ENCODE data around the gene HRH3.

Gene HRH3

DNA sequence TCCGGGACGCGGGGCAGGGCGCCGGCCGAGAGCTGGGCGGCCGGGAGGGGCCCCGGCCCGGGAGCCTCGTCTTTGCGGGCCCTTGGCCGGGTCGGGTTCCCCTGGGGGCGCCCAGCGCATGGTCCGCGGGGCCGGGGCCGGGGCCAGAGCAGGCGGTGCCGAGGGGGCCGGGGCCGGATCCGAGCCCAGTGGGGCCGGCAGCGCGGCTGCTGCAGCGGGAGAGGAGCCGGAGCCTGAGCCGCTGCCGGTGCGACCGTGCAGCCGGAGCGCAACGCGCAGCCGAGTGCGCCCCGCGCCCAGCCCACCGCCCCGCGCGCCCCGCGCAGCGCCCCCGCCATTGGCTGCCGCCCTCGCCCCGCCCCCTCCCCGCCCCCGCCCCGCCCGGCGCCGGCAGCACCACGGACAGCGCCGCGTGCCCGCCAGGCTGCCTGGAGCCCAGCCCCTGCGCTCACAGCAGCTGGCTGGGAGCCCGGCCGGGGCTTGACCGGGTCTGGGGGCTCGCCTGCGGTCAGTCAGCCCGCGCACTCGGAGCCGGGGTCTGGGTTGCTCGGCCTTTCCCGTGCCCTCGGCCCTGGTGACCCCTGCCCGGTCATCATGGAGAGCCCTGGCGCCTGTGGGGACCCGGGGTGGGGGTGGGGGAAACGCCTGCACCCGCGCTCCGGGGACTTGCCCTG is at the start of gene HRH3:
Gene HRH3, minus strand, starts transcription at position 287 of the 674 bp plus-strand sequence. CDS start 308 bp downstream, outside the sequence.
- peak; percentile 79 for DNase-seq

DNA sequence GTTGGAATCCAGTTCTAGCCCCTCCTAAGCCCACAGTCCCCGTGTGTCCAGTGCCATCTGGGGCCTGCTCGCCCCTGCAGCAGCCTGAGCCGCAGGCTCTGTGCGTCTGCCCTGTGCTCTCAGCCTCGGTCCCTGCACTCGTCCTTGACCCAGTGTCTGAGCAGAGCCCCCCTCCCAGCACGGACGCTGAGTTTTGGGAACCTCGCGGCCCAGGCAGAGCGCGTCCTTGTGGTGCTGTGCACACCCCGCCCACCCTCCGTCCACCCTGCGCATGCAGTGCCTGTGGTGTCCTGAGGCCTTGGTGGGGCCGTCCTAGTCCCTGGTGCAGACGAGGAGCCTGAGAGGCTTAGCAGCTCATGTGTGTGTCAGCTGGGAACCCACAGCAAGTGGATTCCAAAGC is 49.8 kb upstream of the HRH3 start:
- no peak for DNase-seq

DNA sequence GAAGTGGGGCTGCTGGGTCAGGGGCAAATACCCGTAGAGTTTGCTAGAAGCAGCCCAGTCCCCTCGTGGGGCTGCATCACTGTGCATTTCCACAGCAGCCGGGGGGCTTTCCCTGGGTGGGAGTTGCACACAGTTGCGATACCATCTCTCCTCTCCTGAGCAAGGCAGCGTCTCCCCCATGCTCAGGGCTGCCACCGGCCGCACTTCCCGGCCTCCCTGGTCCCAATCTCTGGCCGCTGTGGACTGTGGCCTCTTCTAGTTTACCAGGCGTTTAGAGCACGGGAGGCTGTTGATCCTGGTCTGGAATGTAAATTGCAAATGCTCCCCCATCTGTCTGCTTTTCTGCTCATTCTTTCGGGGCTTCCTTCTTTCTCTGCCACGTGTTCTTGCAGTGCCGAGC is 49.3 kb upstream of the HRH3 start:
- DNase-seq = no peak

DNA sequence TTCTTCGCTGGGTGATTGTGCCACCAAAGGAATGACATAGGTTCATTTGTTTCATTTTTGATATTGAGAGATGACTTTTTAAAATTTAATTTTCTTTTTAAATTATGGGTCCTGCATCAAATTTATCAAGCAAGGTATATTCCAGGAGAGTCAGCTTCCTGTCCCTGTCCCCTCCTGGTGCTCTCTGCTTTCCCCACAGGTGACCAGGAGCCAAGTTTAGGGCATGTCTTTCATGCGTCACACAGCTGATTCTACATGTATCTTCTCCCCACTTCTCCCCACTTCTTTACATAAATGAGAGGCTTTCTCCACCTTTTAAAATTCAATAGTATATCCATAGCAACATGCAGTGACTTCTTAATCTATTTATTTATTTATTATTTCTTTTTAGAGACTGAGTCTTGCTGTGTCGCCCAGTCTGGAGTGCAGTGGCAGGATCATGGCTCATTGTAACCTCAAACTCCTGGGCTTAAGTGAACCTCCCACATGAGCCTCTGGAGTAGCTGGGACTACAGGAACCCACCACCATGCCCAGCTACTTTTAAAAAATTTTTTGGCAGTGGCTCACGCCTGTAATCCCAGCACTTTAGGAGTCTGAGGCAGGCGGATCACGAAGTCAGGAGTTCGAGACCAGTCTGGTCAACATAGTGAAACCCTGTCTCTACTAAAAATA is 48.3 kb upstream of the HRH3 start:
- DNase-seq = no peak

GRCh38 chr20:62267543-62267942 is 47.5 kb upstream of the HRH3 start:
- DNase-seq = no peak

- no peak for DNase-seq
These were observed 46.8 kb upstream of the HRH3 start for GRCh38 chr20:62266851-62267250.

- DNase-seq = no peak
These were observed 46.3 kb upstream of the HRH3 start for GRCh38 chr20:62266340-62266739.

DNA sequence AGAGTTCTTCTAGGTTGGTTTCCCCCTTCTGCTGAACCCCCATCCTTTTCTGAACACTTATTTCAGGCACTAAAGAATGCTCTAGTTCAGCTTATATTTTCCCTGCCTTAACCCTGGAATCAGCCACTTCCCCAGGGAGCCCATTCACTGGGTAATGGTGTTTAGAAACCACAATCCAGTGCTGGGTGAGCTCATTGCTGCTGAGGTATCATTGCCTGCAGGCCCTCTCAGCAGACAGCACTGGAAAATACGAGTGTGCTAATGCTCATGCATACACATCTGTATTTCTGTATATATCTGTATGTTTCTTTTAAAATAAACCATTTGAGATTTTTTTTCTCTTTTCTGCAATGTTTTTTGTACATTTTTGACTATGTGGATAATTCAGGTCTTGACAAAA is 45.3 kb upstream of the HRH3 start:
- DNase-seq = no peak

- DNase-seq = no peak
These were observed 43.3 kb upstream of the HRH3 start for GRCh38 chr20:62263396-62263795.

GRCh38 chr20:62262064-62262463 is 42.0 kb upstream of the HRH3 start:
- no peak for DNase-seq

GRCh38 chr20:62259294-62259565 is 39.2 kb upstream of the HRH3 start:
- no peak for DNase-seq

GRCh38 chr20:62258499-62259293 is 38.6 kb upstream of the HRH3 start:
- DNase-seq = no peak

GRCh38 chr20:62255976-62256375 is 35.9 kb upstream of the HRH3 start:
- DNase-seq = no peak

DNA sequence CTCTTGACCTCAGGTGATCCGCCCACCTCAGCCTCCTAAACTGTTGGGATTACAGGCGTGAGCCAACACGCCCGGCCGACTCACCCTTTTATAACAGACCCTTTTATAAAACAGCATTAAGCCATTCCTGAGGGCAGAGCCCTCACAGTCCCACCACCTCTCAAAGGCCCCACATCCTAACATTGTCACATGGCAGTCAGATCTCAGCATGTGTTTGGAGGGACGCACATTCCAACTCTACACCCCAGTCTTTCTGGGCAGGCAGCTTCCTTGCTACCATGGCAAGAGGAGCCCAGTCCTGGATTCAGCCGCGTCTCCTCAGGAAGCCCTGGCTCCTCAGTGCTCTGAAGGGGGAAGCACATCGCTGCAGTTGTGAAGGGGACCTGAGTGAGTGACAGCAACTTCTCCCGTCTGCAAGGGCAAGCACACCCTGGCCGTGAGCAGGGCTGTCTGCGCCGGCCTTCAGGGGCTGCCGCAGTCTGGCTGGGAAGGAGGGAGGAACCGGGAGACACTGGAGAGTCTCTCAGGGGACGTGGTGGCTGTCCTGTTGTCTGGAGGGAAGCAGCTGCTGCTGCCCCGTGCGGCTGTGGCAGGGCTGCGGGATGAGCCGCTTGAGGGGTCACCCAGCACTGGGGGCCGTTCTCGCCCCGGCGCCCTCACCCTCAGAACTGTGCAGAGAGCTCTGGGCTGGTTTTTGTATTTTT is 34.1 kb upstream of the HRH3 start:
- no peak for DNase-seq

GRCh38 chr20:62253398-62253797 is 33.3 kb upstream of the HRH3 start:
- DNase-seq = no peak

- no peak for DNase-seq
These were observed 32.4 kb upstream of the HRH3 start for GRCh38 chr20:62252342-62252966.

DNA sequence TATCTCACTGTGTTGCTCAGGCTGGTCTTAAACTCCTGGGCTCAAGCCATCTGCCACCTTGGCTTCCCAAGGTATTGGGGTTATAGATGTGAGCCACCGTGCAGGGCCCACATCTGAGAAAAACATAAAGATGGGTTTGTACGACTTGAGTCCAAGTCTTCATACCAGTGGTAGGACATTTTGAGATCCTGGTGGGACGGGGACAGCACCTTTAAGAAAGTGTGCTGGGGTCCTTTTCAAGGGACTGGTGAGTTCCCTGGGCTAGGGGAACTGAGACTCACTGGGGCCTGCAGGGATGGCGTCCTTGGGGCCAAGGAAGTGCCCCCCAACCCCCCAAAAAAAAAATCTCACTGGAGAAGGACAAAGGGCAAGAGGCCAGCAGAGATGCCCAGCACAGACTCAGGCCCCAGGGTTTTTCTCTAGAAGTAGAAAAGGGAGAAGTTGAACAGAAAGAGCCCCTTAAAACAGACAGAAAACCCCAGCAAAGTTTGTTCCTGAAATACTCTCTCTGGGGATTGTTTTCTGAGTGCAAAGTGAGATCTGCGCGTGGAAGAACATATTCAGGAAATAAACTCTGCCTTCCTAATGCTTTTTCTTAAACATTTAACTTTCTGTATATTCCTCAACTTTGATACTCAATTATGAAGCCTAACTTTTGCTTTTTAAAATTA is 28.9 kb upstream of the HRH3 start:
- no peak for DNase-seq

DNA sequence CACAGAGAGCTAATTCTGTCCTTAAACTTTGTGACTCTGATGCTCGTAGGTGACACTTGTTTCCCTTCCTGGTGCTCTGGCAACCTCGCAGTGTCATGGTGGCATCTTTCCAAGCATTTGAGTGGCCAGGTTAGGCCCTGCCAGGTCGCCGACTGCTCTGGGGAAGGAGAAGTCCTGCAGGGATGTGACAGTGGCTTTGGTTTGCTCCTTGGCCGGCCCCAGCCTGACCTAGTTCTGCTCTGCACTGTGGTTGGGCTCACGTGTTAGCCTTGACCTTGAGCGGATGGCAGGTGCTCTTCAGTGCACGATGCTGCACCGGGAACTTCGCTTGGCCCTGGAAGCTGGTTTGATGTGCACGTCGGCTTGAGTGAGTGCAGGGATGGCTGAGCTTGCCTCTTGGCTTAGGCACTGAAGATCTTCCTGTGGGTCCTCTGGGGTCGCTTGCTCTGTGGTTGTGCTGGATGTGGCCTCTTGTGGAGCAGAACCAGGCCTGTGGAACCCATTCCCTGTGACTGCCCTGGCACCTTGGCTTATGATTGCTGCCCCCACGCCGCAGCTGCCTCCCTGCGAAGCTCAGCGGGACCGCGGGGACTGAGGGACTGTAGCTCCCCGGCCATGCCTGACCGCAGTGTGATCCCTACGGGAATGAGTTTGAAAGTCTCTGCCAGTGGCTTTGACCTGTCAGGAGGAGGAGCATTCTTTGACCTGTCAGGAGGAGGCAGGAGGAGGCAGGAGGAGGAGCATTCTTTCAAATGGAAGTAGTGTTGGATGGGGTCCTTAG is 27.0 kb upstream of the HRH3 start:
- DNase-seq = no peak

DNA sequence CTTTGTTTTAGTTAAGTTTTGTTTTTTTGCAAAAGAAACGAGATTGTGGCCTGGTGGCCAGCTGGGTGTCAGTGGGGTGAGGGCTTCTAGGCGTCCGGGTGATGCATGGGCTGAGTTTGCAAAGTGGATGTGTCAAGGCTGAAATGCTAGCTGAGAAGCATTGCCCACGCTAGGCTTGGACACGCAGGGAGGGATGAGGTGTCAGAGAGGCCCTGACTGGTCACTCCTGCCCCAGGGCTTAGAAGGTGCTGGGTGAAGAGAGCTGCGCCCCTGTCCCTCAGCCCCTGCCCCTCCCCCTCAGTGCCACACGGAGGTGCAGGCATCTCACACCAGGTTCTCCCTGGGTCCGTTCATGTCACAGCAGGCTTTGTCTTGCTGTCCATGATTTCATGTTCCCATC is 26.4 kb upstream of the HRH3 start:
- no peak for DNase-seq

DNA sequence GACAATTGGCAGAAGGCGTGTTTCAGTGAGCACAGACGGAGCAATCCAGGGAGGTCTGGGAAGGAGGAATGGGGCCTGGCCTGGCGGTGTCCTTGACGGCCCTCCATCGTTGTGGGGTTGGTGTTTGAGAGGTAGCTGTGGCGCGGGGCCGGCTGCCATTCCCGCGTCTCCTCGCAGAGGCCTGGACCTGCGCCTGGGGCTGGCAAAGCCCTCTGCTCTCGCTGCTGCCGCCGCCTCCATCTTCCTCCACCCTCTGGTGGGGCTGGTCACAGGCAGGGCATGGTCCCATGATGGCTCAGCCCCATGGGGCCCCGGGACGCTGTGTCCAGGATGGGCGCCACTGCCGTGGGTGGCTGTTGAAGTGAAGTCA is 25.8 kb upstream of the HRH3 start:
- no peak for DNase-seq

DNA sequence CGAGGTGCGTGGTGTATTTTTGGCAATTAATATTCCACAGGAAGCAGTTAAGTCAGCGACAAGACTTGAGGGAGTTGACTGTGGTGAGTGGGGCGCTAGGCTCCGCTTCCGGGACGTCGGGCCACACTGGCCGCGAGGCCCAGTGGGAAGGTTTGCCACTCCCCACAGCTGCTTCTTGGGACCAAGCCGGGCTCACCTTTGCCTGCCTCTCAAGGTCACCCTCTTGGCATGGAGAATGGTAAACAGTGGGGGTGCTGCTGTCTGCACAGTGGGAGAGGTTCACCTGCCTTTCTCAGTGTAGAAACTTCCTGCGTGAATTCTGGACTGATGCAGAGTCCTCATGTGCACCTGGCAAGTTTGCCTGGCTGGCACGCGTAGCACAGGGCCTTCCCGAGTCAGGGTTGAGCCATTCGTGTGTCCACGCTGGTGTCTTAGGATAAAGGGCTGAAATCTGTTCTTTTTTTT is 24.6 kb upstream of the HRH3 start:
- no peak for DNase-seq
